Pancreas (tissue), 10 donors: Measurements from ENCODE around the gene YIPF6. TPM values are rescaled to one million over a fixed set of nuclear protein-coding genes. Genes with fewer than 3 reads are reported as not detected.
"Not testable (repeated sequence)": the region's sequence is repeated elsewhere in the genome, so short reads cannot be mapped to it uniquely, and the experiment has no call there.

ENCODE experiments used
- ATAC-seq, 4 donors: fragments of 200-7000 bp; cut with Tn5 transposase; one replicate each; pipeline versions ENCODE4 v1.8.0 to v1.9.1; 2020; ENCODE audit warnings: mild to moderate bottlenecking in 4 of 4, moderate library complexity in 4 of 4
- DNase-seq, 6 donors: peaks; one replicate each; pipeline ENCODE4 v3.0.0-alpha.2; 2020
- FAIRE-seq: peaks from 2 replicates; lab custom pipeline; 2012; peaks lifted over from hg19 to GRCh38; lab: Jason Lieb, UNC
- H3K27ac ChIP-seq, 4 donors: fragments of 200-600 bp; sonication (generic); 1 replicate in 3 of 4; 2 replicates in 1 of 4; pipeline versions ENCODE4 v1.5.0 to v1.8.0; 2020
- H3K27me3 ChIP-seq, 4 donors: fragments of 200-600 bp; one replicate each; pipeline ENCODE4 v1.8.0; 2021
- H3K36me3 ChIP-seq, 3 donors: fragments of 200-600 bp; sonication (generic) in 1 of 3; one replicate each; pipeline versions ENCODE4 v1.5.0 to v1.8.0; 2020 to 2021
- H3K4me1 ChIP-seq, 3 donors: fragments of 200-600 bp; one replicate each; pipeline ENCODE4 v1.8.0; 2021
- H3K4me3 ChIP-seq, 4 donors: fragments of 200-600 bp; sonication (generic) in 2 of 4; one replicate each; pipeline versions ENCODE4 v1.5.0 to v1.8.0; 2020 to 2021
- H3K9me3 ChIP-seq, 4 donors: fragments of 200-600 bp; one replicate each; pipeline ENCODE4 v1.8.0; 2021
- WGBS, 2 donors: extraction: QIAGEN DNeasy Blood & Tissue Kit; methylation state at CpG; one replicate each; pipeline ENCODE4 v1.1.7; 2013; 5-methylcytosine and 5-hydroxymethylcytosine counted together
- intact Hi-C, 3 donors: fragments of 100-400 bp; cut with DNase I; formaldehyde crosslinking; loops; one replicate each; pipeline versions ENCODE4 v1.11.1 to v1.14.2; 2022
- polyA plus RNA-seq, 2 donors: library from polyadenylated mRNA; stranded (reverse); fragments of 200-250 nt; gene quantifications; one replicate each; pipeline ENCODE4 v1.2.3, GENCODE V29; 2013
- total RNA-seq, 6 donors: library from RNA; stranded (reverse); fragmentation: NEBNext Ultra II Directional in 4 of 6; extraction: Animal tissue kit (Norgen Biotek cat#: 25700) in 4 of 6; gene quantifications; one replicate each; pipeline versions ENCODE4 v1.2.1 to v1.2.4, GENCODE V29; 2021 to 2023
- TF ChIP-seq, protein P1 (sequence below), 4 donors: fragments of 200-600 bp; sonication (generic) in 3 of 4; IDR thresholded peaks; one replicate each; pipeline versions ENCODE4 v1.5.0 to v1.8.0; 2021; ENCODE audit warnings: antibody characterized with exemption in 4 of 4
- donor health status: healthy with polysubstance abuse.
- donor health status: DM: no; HTN: no; CAD: no; lungs with moderate emphysema.
- donor health status: DM: no; HTN: no; CAD: no.
- donor health status: control.
- donor health status: control.
- donor health status: Bipolar disorder and iron deficiency.
- donor health status: DM: yes; HTN: yes; CAD: no.
- donor health status: DM: no; HTN: no; CAD: no.
- donor health status: DM: no; HTN: no; CAD: no.
- donor health status: DM: yes; HTN: yes; CAD: no.

Gene YIPF6
- total and polyA plus RNA-seq, 8 donors, result 4.6 to 27.5 (median 18.6) TPM

DNA sequence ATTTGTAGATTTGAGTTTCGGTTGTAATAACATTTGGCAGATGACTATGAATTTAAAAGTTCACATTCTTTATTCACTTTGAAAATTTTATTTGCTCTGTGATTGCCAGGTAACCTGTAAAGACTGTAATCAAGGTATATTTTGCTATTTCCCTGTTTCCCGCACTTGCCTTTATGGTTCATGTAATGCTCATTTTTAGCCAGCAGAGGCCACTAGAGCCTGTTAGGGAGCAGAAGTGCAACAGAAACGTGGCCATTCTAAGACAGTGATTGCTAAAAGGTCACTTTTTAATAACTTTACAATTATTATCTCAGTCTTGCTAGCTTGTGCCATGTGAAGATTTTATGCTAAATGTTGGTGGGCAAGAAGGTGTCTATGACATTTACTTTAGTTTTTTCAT is 12.4 kb downstream of the YIPF6 start:
- Histone ChIP-seq H3K27ac (no peak overlapping the region), H3K9me3 (no peaks in the 10 kb centered on the region), H3K27me3 (peaks cover 0 to 6% (median 0%) of the 10 kb centered on the region in 4 donors), H3K4me3 (no peak overlapping the region), H3K36me3 (no peaks in the 10 kb centered on the region), H3K4me1 (no peaks in the 10 kb centered on the region)
- TF ChIP-seq, protein P1, sequence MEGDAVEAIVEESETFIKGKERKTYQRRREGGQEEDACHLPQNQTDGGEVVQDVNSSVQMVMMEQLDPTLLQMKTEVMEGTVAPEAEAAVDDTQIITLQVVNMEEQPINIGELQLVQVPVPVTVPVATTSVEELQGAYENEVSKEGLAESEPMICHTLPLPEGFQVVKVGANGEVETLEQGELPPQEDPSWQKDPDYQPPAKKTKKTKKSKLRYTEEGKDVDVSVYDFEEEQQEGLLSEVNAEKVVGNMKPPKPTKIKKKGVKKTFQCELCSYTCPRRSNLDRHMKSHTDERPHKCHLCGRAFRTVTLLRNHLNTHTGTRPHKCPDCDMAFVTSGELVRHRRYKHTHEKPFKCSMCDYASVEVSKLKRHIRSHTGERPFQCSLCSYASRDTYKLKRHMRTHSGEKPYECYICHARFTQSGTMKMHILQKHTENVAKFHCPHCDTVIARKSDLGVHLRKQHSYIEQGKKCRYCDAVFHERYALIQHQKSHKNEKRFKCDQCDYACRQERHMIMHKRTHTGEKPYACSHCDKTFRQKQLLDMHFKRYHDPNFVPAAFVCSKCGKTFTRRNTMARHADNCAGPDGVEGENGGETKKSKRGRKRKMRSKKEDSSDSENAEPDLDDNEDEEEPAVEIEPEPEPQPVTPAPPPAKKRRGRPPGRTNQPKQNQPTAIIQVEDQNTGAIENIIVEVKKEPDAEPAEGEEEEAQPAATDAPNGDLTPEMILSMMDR (IDR thresholded peaks at IDR 0.05), result peak; percentile 43 to 83 (median 78)
- DNase-seq, result peak in 1 of 6 donors; percentile 43
- ATAC-seq, result peak; percentile 55 to 87 (median 82)
- intact Hi-C loops, result loop anchor here in 1 of 3 donors (5.0 kb wide), 1 partner anchor 201 kb away; no protein-coding TSS in a partner anchor
- 17 to 28% methylated on average over 3 of the region's 3 CpGs for WGBS, 2 donors
- peak; percentile 75 for FAIRE-seq

- H3K9me3 ChIP-seq, FAIRE-seq, H3K36me3 ChIP-seq, H3K27me3 ChIP-seq, ATAC-seq, DNase-seq, H3K4me1 ChIP-seq, intact Hi-C loops, H3K4me3 ChIP-seq, H3K27ac ChIP-seq: not testable (repeated sequence)
- WGBS, 2 donors, result 68 to 98% methylated on average over 2 of the region's 2 CpGs
These were observed 25.8 kb downstream of the YIPF6 start for GRCh38 chrX:68524680-68525079.

DNA sequence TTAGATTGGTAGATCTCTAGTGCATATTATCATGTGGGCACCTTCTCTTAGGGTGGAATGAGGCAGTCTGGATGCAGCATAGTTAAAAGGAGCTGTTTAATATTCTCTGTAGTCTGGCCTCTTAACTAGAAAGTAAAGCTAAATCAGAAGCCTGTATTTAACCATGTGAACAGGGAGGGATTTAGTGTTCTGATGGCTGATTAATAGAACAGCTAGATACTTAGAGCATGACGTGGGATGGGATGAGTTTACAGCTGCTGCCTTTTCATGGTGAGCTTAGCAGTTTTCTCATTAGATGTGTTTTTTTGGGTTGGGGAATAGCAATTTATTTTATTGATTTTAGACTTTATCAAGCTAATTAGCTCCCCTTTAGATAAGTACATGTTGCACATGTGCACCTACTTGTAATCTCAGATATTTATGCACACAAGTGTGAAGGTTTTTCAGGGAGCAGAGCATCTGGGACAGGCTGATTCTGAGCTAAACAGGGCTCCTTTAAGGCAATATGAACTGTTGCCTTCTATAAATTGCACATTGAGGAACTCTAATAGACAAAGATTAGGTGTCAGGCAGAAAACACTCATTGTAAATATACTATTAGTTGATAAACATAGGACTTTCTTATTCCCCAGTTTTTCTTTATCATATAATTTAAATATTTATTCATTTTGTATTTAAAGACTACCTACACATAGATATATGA is 34.1 kb downstream of the YIPF6 start:
- DNase-seq, result no peak
- no peak overlapping the region for H3K27ac ChIP-seq
- no peaks in the 10 kb centered on the region for H3K9me3 ChIP-seq
- no peak for ATAC-seq
- intact Hi-C loops, result no loop called here
- peak; percentile 45 for FAIRE-seq
- TF ChIP-seq, protein P1 (IDR thresholded peaks at IDR 0.05), result no peak
- no peak overlapping the region for H3K4me3 ChIP-seq
- no peaks in the 10 kb centered on the region for H3K4me1 ChIP-seq
- no peaks in the 10 kb centered on the region for H3K27me3 ChIP-seq
- 54 to 84% methylated on average over 1 of the region's 1 CpG for WGBS, 2 donors
- H3K36me3 ChIP-seq, result peaks cover 0 to 6% (median 0%) of the 10 kb centered on the region in 3 donors

DNA sequence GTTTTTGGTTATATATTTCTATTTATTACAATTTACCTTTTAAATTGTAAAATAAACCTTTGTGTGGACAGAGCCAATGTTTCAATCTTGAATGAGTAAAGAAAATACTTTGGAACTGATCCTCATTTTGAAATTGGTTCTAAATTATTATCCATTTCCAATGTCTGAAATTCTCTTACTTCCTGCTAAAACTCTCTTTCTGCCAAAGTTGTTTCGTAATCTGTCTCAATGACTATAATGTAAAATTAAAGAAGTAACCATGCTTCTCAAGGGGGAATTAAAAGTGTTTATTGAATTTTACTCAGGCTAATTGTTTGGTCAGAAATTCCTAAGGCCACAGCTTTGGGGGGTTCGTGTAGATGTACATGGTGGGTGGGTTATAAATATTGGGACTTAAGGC is 34.8 kb downstream of the YIPF6 start:
- Histone ChIP-seq H3K36me3 (peaks cover 0 to 6% (median 0%) of the 10 kb centered on the region in 3 donors), H3K4me1 (no peaks in the 10 kb centered on the region), H3K4me3 (no peak overlapping the region), H3K27me3 (no peaks in the 10 kb centered on the region), H3K9me3 (no peaks in the 10 kb centered on the region), H3K27ac (no peak overlapping the region)
- no peak for ATAC-seq
- 58 to 87% methylated on average over 2 of the region's 2 CpGs for WGBS, 2 donors
- FAIRE-seq, result peak; percentile 67
- TF ChIP-seq, protein P1 (IDR thresholded peaks at IDR 0.05), result no peak
- DNase-seq, result no peak
- intact Hi-C loops, result no loop called here

DNA sequence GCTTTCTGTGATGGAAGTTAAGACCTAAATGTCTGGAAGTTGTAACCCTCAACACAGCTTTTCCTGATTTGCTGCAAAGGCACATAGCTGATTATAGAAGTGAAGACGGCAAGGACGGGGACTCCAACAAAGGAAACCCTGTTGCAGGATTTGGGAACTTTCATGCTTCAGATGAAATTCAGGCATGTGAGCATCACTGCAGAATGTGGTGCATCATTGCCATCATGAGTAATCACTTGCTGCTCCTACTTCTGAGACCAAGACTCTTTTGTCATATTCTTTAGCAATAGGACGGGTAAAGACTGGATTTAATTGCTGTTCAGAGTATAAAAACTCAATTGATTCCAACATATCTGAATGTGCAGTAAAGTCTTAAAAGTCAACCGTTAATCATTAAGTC is 35.8 kb downstream of the YIPF6 start:
- peaks cover 0 to 6% (median 0%) of the 10 kb centered on the region in 3 donors for H3K36me3 ChIP-seq
- no peak overlapping the region for H3K4me3 ChIP-seq
- 76 to 94% methylated on average over 4 of the region's 4 CpGs for WGBS, 2 donors
- FAIRE-seq, result no peak
- H3K27me3 ChIP-seq, result no peaks in the 10 kb centered on the region
- H3K9me3 ChIP-seq, result no peaks in the 10 kb centered on the region
- TF ChIP-seq, protein P1 (IDR thresholded peaks at IDR 0.05), result no peak
- ATAC-seq, result no peak
- no peaks in the 10 kb centered on the region for H3K4me1 ChIP-seq
- DNase-seq, result no peak
- intact Hi-C loops, result no loop called here
- no peak overlapping the region for H3K27ac ChIP-seq
